HG03039 (cell line): ENCODE data around the gene ADIPOR2.

Experiments used
- ATAC-seq: cut with Tn5 transposase; IDR thresholded peaks from one replicate; pipeline ENCODE4 v1.9.1; 2021; ENCODE audit warnings: mild to moderate bottlenecking, moderate library complexity; ENCODE audit not compliant: unreplicated experiment

The ADIPOR2 gene

GRCh38 chr12:1797011-1797901 is 106.4 kb downstream of the ADIPOR2 start:
- peak; percentile 9 for ATAC-seq

- no peak for ATAC-seq
Observed at GRCh38 chr12:1797991-1798640, 107.2 kb downstream of the ADIPOR2 start.

GRCh38 chr12:1798641-1799020 is 107.8 kb downstream of the ADIPOR2 start:
- no peak for ATAC-seq

GRCh38 chr12:1799051-1799881 is 108.4 kb downstream of the ADIPOR2 start:
- no peak for ATAC-seq

- ATAC-seq: no peak
Observed at GRCh38 chr12:1799882-1800400, 109.1 kb downstream of the ADIPOR2 start.

- no peak for ATAC-seq
Observed at GRCh38 chr12:1800401-1801302, 109.8 kb downstream of the ADIPOR2 start.

- no peak for ATAC-seq
Observed at GRCh38 chr12:1801303-1801975, 110.6 kb downstream of the ADIPOR2 start.

GRCh38 chr12:1803736-1804135 is 112.9 kb downstream of the ADIPOR2 start:
- ATAC-seq: no peak

GRCh38 chr12:1804545-1805332 is 113.9 kb downstream of the ADIPOR2 start:
- ATAC-seq: peak; percentile 90

- no peak for ATAC-seq
Observed at GRCh38 chr12:1805441-1806081, 114.7 kb downstream of the ADIPOR2 start.

- no peak for ATAC-seq
Observed at GRCh38 chr12:1806301-1807086, 115.6 kb downstream of the ADIPOR2 start.

GRCh38 chr12:1807087-1807860 is 116.4 kb downstream of the ADIPOR2 start:
- ATAC-seq: no peak

- ATAC-seq: no peak
Observed at GRCh38 chr12:1808036-1808797, 117.3 kb downstream of the ADIPOR2 start.

GRCh38 chr12:1808798-1809480 is 118.1 kb downstream of the ADIPOR2 start:
- no peak for ATAC-seq

- ATAC-seq: no peak
Observed at GRCh38 chr12:1809591-1810190, 118.8 kb downstream of the ADIPOR2 start.
